BJ (cell line): Measurements from ENCODE around the gene BMI1. TPM values are rescaled to one million over a fixed set of nuclear protein-coding genes. Genes with fewer than 3 reads are reported as not detected.
A peak's percentile ranks its signal among the peaks of the same experiment; 100 is the strongest.

Source experiments
- CTCF ChIA-PET: fragments of 350-600 bp; formaldehyde crosslinking; extraction: SDS; loops from one replicate; lab custom pipeline; 2021; ENCODE audit warnings: antibody characterized with exemption, inconsistent platforms; lab: Yijun Ruan, JAX
- POLR2A ChIA-PET: fragments of 300-600 bp; sonication (Branson Sonifier 250); formaldehyde crosslinking; extraction: SDS; loops from one replicate; lab custom pipeline; 2021; ENCODE audit warnings: antibody characterized with exemption; lab: Charles Lee
- DNase-seq: peaks from one replicate; pipeline ENCODE4 v3.0.0-alpha.2; 2011; ENCODE audit warnings: low read depth
- H3K27me3 ChIP-seq: 2 replicates; pipeline ENCODE4 v1.6.0; 2011; ENCODE audit warnings: low read length; ENCODE audit not compliant: control insufficient read depth, insufficient read depth
- H3K36me3 ChIP-seq: 2 replicates; pipeline ENCODE4 v1.5.1; 2011; ENCODE audit warnings: low read length; ENCODE audit not compliant: control insufficient read depth, insufficient read depth
- H3K4me3 ChIP-seq: 2 replicates; pipeline ENCODE4 v1.5.1; 2011; ENCODE audit warnings: low read depth, mild to moderate bottlenecking, control low read depth, low read length
- polyA plus RNA-seq: library from polyadenylated mRNA; depleted of rRNA; stranded (reverse); fragments of >200 nt; gene quantifications from 2 replicates; pipeline ENCODE4 v1.2.3, GENCODE V29; 2011
- TF ChIP-seq, protein P1 (sequence below): IDR thresholded peaks from 2 replicates; pipeline ENCODE4 v1.5.1; 2011; ENCODE audit warnings: low read depth, mild to moderate bottlenecking, control low read depth, inconsistent platforms, low read length, moderate library complexity; ENCODE audit not compliant: insufficient read depth

BMI1 gene
- polyA plus RNA-seq, 1 experiment = 20.3 TPM

DNA sequence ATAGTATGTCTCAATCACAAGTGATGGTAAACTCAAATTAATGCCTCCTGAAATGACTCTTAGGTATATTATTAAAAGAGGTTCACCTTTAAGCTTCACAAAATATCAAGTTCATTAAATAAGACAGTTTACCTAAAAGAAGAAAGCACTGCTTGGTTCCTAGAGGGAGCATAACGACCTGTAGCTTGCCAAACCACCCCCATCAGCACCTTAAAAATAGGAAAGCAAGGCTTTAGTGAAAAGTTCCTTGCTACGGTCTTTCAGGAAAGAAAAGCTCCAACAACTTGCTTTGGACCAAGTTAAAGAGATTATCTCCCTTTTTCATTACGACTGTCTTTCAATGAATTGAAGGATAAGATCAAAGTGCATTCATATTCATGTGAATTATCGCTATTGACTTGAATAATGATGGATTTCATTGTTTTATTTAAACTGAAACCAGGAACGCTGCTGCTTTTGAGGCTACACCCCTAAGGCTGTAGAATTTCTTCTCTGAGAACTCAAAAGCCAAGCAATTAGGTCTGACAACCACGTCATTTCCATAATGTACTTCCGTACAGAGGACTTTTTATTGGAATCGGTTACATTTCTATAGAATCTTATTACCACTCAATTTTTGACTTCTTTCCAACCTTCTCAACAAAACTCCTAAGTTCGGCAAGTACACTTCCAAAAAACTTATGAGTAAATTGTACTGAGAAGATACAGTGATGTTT, 17.4 kb downstream of the BMI1 start:
- Histone ChIP-seq H3K4me3 (no peak overlapping the region), H3K27me3 (peaks cover 45% of the 10 kb centered on the region), H3K36me3 (no peaks in the 10 kb centered on the region)
- DNase-seq = no peak
- POLR2A ChIA-PET = no interaction called here
- CTCF ChIA-PET = interaction anchor here (0.7 kb wide), 1 partner anchor 13 kb away, joined by 3 read pairs; no protein-coding TSS in a partner anchor
- TF ChIP-seq, protein P1, sequence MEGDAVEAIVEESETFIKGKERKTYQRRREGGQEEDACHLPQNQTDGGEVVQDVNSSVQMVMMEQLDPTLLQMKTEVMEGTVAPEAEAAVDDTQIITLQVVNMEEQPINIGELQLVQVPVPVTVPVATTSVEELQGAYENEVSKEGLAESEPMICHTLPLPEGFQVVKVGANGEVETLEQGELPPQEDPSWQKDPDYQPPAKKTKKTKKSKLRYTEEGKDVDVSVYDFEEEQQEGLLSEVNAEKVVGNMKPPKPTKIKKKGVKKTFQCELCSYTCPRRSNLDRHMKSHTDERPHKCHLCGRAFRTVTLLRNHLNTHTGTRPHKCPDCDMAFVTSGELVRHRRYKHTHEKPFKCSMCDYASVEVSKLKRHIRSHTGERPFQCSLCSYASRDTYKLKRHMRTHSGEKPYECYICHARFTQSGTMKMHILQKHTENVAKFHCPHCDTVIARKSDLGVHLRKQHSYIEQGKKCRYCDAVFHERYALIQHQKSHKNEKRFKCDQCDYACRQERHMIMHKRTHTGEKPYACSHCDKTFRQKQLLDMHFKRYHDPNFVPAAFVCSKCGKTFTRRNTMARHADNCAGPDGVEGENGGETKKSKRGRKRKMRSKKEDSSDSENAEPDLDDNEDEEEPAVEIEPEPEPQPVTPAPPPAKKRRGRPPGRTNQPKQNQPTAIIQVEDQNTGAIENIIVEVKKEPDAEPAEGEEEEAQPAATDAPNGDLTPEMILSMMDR = no peak

DNA sequence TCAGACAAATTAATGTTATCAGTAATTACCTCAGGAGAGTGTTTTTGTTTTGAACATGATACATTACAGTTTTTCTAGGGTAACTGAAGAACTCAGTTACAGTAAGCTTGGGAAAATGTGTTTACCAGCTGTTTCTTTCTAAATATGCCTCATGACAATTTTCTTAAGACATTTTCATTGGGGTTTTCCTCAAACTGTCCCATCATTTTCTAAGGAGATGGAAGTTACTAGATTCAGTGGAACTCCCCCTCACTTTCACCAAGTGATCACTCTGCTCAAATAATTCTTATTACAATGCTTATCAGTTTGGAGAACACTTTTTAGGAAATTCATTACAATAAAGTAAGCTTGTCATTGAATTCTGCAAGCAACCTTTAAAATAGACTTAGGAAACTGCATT, 18.0 kb downstream of the BMI1 start:
- Histone ChIP-seq H3K27me3 (peaks cover 45% of the 10 kb centered on the region), H3K4me3 (no peak overlapping the region), H3K36me3 (no peaks in the 10 kb centered on the region)
- ChIA-PET POLR2A (no interaction called here), CTCF (interaction anchor here (0.5 to 1.1 kb wide), 2 partner anchors 76 to 133 kb away, joined by 3 to 5 read pairs; no protein-coding TSS in a partner anchor)
- DNase-seq = no peak
- TF ChIP-seq, protein P1 = no peak

DNA sequence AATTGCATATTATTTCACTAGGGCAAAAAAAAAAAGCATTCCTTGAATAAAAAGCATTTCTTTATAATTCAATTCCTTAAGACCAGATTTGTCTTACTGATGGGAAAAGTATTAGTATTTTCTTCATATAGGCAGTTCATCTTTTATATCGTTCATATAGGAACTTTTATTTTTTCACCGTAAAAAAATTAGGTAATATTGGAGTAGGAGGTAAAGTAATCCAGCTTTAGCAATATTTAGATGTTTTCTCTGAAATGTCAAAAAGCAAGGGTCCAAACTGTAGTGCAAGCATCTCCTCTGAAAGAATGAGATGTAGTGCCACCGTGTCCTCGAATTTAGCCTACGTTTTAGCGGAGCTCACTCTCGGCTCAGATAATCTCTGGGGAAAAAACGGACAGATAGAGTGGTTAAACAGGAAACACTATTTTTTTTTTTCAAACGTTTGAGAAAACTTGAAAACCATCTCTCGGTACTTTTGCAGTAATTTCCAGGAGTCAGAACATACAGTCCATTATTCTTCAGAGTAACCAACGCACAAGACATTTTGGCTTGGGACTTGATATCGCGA, 18.9 kb downstream of the BMI1 start:
- ChIA-PET POLR2A (interaction anchor here (0.6 kb wide), 2 partner anchors 85 to 96 kb away, joined by 5 to 6 read pairs; no protein-coding TSS in a partner anchor), CTCF (interaction anchor here (1.1 kb wide), 1 partner anchor 75 kb away, joined by 5 read pairs; no protein-coding TSS in a partner anchor)
- Histone ChIP-seq H3K36me3 (no peaks in the 10 kb centered on the region), H3K27me3 (peaks cover 47% of the 10 kb centered on the region), H3K4me3 (peak overlapping the region; percentile 76)
- DNase-seq = no peak
- TF ChIP-seq, protein P1 = no peak

DNA sequence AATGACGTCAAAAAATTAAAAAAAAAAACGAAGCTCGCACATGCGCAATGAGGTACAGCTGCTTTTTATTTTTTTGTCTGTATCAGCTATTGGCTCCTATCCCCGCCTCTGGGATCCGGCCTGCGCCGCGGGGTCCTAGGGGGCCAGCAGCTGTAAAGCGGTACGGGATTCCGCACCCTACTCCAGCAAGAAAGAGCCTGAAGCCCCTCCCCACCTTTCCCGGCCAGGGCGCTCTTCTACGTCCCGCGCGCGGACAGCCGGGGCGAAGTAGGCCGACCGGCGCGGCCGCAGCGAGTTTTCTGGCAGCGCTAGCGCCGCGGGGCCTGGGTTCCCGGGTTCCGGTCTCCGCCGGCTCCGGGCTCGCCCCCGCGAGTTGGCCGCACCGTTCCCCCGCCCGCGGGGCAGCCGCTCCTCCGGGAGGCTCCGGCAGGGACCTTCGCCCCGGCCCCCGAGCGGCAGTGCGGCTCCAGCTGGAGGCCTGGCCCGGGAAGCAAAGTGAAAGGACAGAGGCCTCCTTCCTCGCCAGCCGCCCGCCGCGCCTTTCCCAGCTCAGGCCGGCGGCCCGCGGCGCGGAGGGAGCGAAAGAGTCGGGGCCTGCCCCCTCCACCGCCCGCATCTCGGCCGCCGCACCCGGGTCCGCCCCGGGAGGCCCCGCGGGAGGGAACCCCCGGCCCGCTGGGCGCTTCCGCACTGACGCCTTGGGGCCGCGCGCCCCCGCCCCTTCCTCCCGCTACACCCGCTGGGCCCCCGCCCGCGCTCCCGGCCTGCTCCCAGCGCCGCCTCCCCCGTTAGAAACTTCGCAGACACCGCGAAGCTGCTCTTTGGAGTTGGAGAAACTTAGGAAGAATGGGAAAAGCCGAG, 19.7 kb downstream of the BMI1 start:
- CTCF ChIA-PET = no interaction called here
- DNase-seq = peak; percentile 52
- TF ChIP-seq, protein P1 = no peak
- H3K27me3 ChIP-seq = peaks cover 47% of the 10 kb centered on the region
- H3K4me3 ChIP-seq = peak overlapping the region; percentile 76
- H3K36me3 ChIP-seq = no peaks in the 10 kb centered on the region
- POLR2A ChIA-PET = interaction anchor here (0.6 kb wide), 2 partner anchors 86 to 96 kb away, joined by 5 to 6 read pairs; no protein-coding TSS in a partner anchor
